WTC11 (cell line): ENCODE data around the gene CCNL1. TPM values are rescaled to one million over a fixed set of nuclear protein-coding genes. Genes with fewer than 3 reads are reported as not detected.

Experiments
- AFF4 ChIP-seq: sonication (generic); formaldehyde crosslinking; IDR thresholded peaks from 2 replicates; pipeline ENCODE4 v1.8.1; 2023; ENCODE audit warnings: mild to moderate bottlenecking, missing genetic modification reagents, borderline replicate concordance
- CREM ChIP-seq: sonication (generic); formaldehyde crosslinking; IDR thresholded peaks from 2 replicates; pipeline ENCODE4 v1.8.1; 2022; ENCODE audit warnings: mild to moderate bottlenecking, missing genetic modification reagents, moderate library complexity
- E2F1 ChIP-seq: sonication (generic); formaldehyde crosslinking; IDR thresholded peaks from 2 replicates; pipeline ENCODE4 v1.8.0; 2022; ENCODE audit warnings: mild to moderate bottlenecking, missing genetic modification reagents
- E2F5 ChIP-seq: sonication (generic); formaldehyde crosslinking; IDR thresholded peaks from 2 replicates; pipeline ENCODE4 v1.8.1; 2022; ENCODE audit warnings: mild to moderate bottlenecking, moderate library complexity, missing genetic modification reagents
- EMX1 ChIP-seq: fragments of 250-450 bp; sonication (Bioruptor Pico); IDR thresholded peaks from 2 replicates; pipeline ENCODE4 v1.8.0; 2021; ENCODE audit warnings: mild to moderate bottlenecking
- ESRRA ChIP-seq: sonication (generic); formaldehyde crosslinking; IDR thresholded peaks from 2 replicates; pipeline ENCODE4 v1.8.1; 2022; ENCODE audit warnings: mild to moderate bottlenecking, missing genetic modification reagents, borderline replicate concordance
- FOXP1 ChIP-seq: sonication (generic); formaldehyde crosslinking; IDR thresholded peaks from 2 replicates; pipeline ENCODE4 v1.8.0; 2022; ENCODE audit warnings: missing genetic modification reagents, mild to moderate bottlenecking, moderate library complexity, borderline replicate concordance
- FOXP4 ChIP-seq: sonication (generic); formaldehyde crosslinking; IDR thresholded peaks from 2 replicates; pipeline ENCODE4 v1.8.0; 2022; ENCODE audit warnings: mild to moderate bottlenecking, missing genetic modification reagents
- GRHL2 ChIP-seq: fragments of 250-450 bp; sonication (Bioruptor Pico); IDR thresholded peaks from 2 replicates; pipeline ENCODE4 v1.8.0; 2022; ENCODE audit warnings: mild to moderate bottlenecking, moderate library complexity; ENCODE audit not compliant: insufficient replicate concordance, severe bottlenecking
- MAX ChIP-seq: sonication (generic); formaldehyde crosslinking; IDR thresholded peaks from 2 replicates; pipeline ENCODE4 v1.8.0; 2022; ENCODE audit warnings: mild to moderate bottlenecking, missing genetic modification reagents
- NFE2L1 ChIP-seq: sonication (generic); formaldehyde crosslinking; IDR thresholded peaks from 2 replicates; pipeline ENCODE4 v1.8.1; 2023; ENCODE audit warnings: missing genetic modification reagents
- NFYB ChIP-seq: sonication (generic); formaldehyde crosslinking; conservative IDR thresholded peaks from 2 replicates; pipeline ENCODE4 v1.8.0; 2022; ENCODE audit warnings: low read depth, missing genetic modification reagents
- OVOL2 ChIP-seq: fragments of 250-450 bp; sonication (Bioruptor Pico); IDR thresholded peaks from 2 replicates; pipeline ENCODE4 v1.9.0; 2021; ENCODE audit warnings: mild to moderate bottlenecking, borderline replicate concordance
- PRDM15 ChIP-seq: sonication (generic); formaldehyde crosslinking; IDR thresholded peaks from 2 replicates; pipeline ENCODE4 v1.8.0; 2022; ENCODE audit warnings: missing genetic modification reagents
- SOX15 ChIP-seq: fragments of 250-450 bp; sonication (Bioruptor Pico); IDR thresholded peaks from 2 replicates; pipeline ENCODE4 v1.9.0; 2021; ENCODE audit warnings: mild to moderate bottlenecking
- SP1 ChIP-seq: sonication (generic); formaldehyde crosslinking; conservative IDR thresholded peaks from 2 replicates; pipeline ENCODE4 v1.8.1; 2022; ENCODE audit warnings: missing genetic modification reagents
- TEAD1 ChIP-seq: sonication (generic); formaldehyde crosslinking; IDR thresholded peaks from 2 replicates; pipeline ENCODE4 v1.8.0; 2022; ENCODE audit warnings: mild to moderate bottlenecking, missing genetic modification reagents
- USF1 ChIP-seq: sonication (generic); formaldehyde crosslinking; IDR thresholded peaks from 2 replicates; pipeline ENCODE4 v1.8.0; 2022; ENCODE audit warnings: mild to moderate bottlenecking, missing genetic modification reagents
- USF2 ChIP-seq: sonication (generic); formaldehyde crosslinking; IDR thresholded peaks from 2 replicates; pipeline ENCODE4 v1.8.1; 2023; ENCODE audit warnings: mild to moderate bottlenecking, missing genetic modification reagents, moderate library complexity
- ZNF317 ChIP-seq: sonication (generic); formaldehyde crosslinking; IDR thresholded peaks from 2 replicates; pipeline ENCODE4 v1.8.1; 2023; ENCODE audit warnings: low read depth, mild to moderate bottlenecking, moderate library complexity, missing genetic modification reagents, borderline replicate concordance
- ZNF425 ChIP-seq: fragments of 250-450 bp; sonication (Bioruptor Pico); conservative IDR thresholded peaks from 2 replicates; pipeline ENCODE4 v1.9.0; 2021; ENCODE audit warnings: mild to moderate bottlenecking
- total RNA-seq: library from RNA; stranded (reverse); gene quantifications from 3 replicates; pipeline ENCODE4 v1.2.3, GENCODE V29; 2021

CCNL1 gene
- total RNA-seq, 1 experiment from 2014 or later, result 79.6 TPM

GRCh38 chr3:157174649-157175498 lies 14.9 kb upstream of the CCNL1 start (continued):
- TF ChIP-seq OVOL2 (CRISPR knock-in tag) (no peak), PRDM15 (CRISPR knock-in tag) (peak; percentile 92), ZNF317 (CRISPR knock-in tag) (0 out of 2 replicates have a peak, but pooled peaks have one; percentile 14), FOXP1 (peak; percentile 96; the same call in 1 of the 2 replicates), AFF4 (CRISPR knock-in tag) (peak; percentile 60; the same call in 1 of the 2 replicates), FOXP4 (CRISPR knock-in tag) (peak; percentile 78; the same call in 1 of the 2 replicates), NFYB (CRISPR knock-in tag) (peak; percentile 11; the same call in 1 of the 2 replicates), SOX15 (CRISPR knock-in tag) (no peak), TEAD1 (CRISPR knock-in tag) (peak; percentile 88), EMX1 (CRISPR knock-in tag) (no peak), GRHL2 (CRISPR knock-in tag) (no peak), ESRRA (CRISPR knock-in tag) (peak; percentile 59; the same call in 1 of the 2 replicates), USF1 (CRISPR knock-in tag) (peak; percentile 52; the same call in 1 of the 2 replicates), ZNF425 (CRISPR knock-in tag) (no peak), USF2 (CRISPR knock-in tag) (no peak; the same call in 1 of the 2 replicates), E2F5 (CRISPR knock-in tag) (peak; percentile 81), E2F1 (CRISPR knock-in tag) (peak; percentile 85), CREM (CRISPR knock-in tag) (peak; percentile 94), NFE2L1 (CRISPR knock-in tag) (peak; percentile 82; the same call in 1 of the 2 replicates), MAX (CRISPR knock-in tag) (peak; percentile 97), SP1 (CRISPR knock-in tag) (peak; percentile 96)
